ENCODE data around the gene CHRDL1. TPM values are rescaled to one million over a fixed set of nuclear protein-coding genes. Genes with fewer than 3 reads are reported as not detected.
"Not testable (repeated sequence)": the region's sequence is repeated elsewhere in the genome, so short reads cannot be mapped to it uniquely, and the experiment has no call there.

The CHRDL1 gene
- polyA plus RNA-seq, 2 donors, result 3.8 to 12.3 TPM

- Histone ChIP-seq H3K27me3 (ENCODE audit: control insufficient read depth in 1 of 2, insufficient read depth in 2 of 2, low read length in 2 of 2) (peaks cover 0 to 8% of the 10 kb centered on the region in 2 donors), H3K4me3 (ENCODE audit: low read depth in 1 of 2, low read length in 2 of 2) (no peak overlapping the region), H3K9me3 (ENCODE audit: control insufficient read depth in 2 of 2, insufficient read depth in 1 of 2, low read depth in 1 of 2, low read length in 1 of 2) (no peaks in the 10 kb centered on the region), H3K36me3 (ENCODE audit: control insufficient read depth in 2 of 2, insufficient read depth in 2 of 2, low read length in 1 of 2) (no peaks in the 10 kb centered on the region), H3K27ac (ENCODE audit: low read depth in 2 of 2, low read length in 1 of 2) (no peak overlapping the region), H3K4me1 (ENCODE audit: control insufficient read depth in 2 of 2, insufficient read depth in 2 of 2, low read length in 1 of 2) (no peaks in the 10 kb centered on the region)
- WGBS, 2 donors, result 53 to 62% methylated on average over 1 of the region's 1 CpG
Measured at GRCh38 chrX:110678591-110678990, 117.0 kb downstream of the CHRDL1 start.

GRCh38 chrX:110675886-110676285, 119.7 kb downstream of the CHRDL1 start:
- Histone ChIP-seq H3K36me3 (ENCODE audit: control insufficient read depth in 2 of 2, insufficient read depth in 2 of 2, low read length in 1 of 2) (no peaks in the 10 kb centered on the region), H3K9me3 (ENCODE audit: control insufficient read depth in 2 of 2, insufficient read depth in 1 of 2, low read depth in 1 of 2, low read length in 1 of 2) (no peaks in the 10 kb centered on the region), H3K27ac (ENCODE audit: low read depth in 2 of 2, low read length in 1 of 2) (no peak overlapping the region), H3K27me3 (ENCODE audit: control insufficient read depth in 1 of 2, insufficient read depth in 2 of 2, low read length in 2 of 2) (peaks cover 0 to 4% of the 10 kb centered on the region in 2 donors), H3K4me1 (ENCODE audit: control insufficient read depth in 2 of 2, insufficient read depth in 2 of 2, low read length in 1 of 2) (no peaks in the 10 kb centered on the region), H3K4me3 (ENCODE audit: low read depth in 1 of 2, low read length in 2 of 2) (no peak overlapping the region)
- WGBS, 2 donors, result 39 to 47% methylated on average over 1 of the region's 1 CpG

- Histone ChIP-seq H3K9me3 (ENCODE audit: control insufficient read depth in 2 of 2, insufficient read depth in 1 of 2, low read depth in 1 of 2, low read length in 1 of 2) (no peaks in the 10 kb centered on the region), H3K4me3 (ENCODE audit: low read depth in 1 of 2, low read length in 2 of 2) (no peak overlapping the region), H3K27ac (ENCODE audit: low read depth in 2 of 2, low read length in 1 of 2) (no peak overlapping the region), H3K4me1 (ENCODE audit: control insufficient read depth in 2 of 2, insufficient read depth in 2 of 2, low read length in 1 of 2) (no peaks in the 10 kb centered on the region), H3K27me3 (ENCODE audit: control insufficient read depth in 1 of 2, insufficient read depth in 2 of 2, low read length in 2 of 2) (no peaks in the 10 kb centered on the region), H3K36me3 (ENCODE audit: control insufficient read depth in 2 of 2, insufficient read depth in 2 of 2, low read length in 1 of 2) (no peaks in the 10 kb centered on the region)
- 71 to 76% methylated on average over 3 of the region's 3 CpGs for WGBS, 2 donors
Measured at GRCh38 chrX:110671068-110671803, 124.4 kb downstream of the CHRDL1 start.

GRCh38 chrX:110669572-110669971, 126.0 kb downstream of the CHRDL1 start:
- 25 to 39% methylated on average over 1 of the region's 1 CpG for WGBS, 2 donors
- H3K27ac ChIP-seq (ENCODE audit: low read depth in 2 of 2, low read length in 1 of 2), result no peak overlapping the region
- no peaks in the 10 kb centered on the region for H3K4me1 ChIP-seq (ENCODE audit: control insufficient read depth in 2 of 2, insufficient read depth in 2 of 2, low read length in 1 of 2)

DNA sequence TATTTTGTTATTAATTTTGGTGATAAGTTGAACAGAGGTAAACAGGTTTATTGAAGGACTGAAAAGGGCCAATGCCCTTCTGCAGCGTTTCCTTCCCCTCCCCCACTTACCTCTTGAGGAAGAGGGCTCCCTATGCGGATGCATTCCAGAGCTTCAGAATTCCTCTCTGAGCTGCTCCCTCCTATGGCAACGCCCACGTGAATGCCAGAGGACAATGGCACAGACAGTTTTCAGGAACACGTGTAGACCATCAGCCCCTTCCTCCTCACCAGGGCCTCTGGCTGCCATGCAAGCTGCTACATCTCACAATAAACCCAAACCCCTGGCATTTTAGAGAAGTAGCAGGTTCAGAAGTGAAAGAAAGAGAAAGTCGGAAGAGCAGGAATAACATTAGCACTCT, 127.9 kb downstream of the CHRDL1 start:
- Histone ChIP-seq H3K4me3 (ENCODE audit: low read depth in 1 of 2, low read length in 2 of 2) (no peak overlapping the region), H3K9me3 (ENCODE audit: control insufficient read depth in 2 of 2, insufficient read depth in 1 of 2, low read depth in 1 of 2, low read length in 1 of 2) (no peaks in the 10 kb centered on the region), H3K27me3 (ENCODE audit: control insufficient read depth in 1 of 2, insufficient read depth in 2 of 2, low read length in 2 of 2) (no peaks in the 10 kb centered on the region), H3K4me1 (ENCODE audit: control insufficient read depth in 2 of 2, insufficient read depth in 2 of 2, low read length in 1 of 2) (no peaks in the 10 kb centered on the region), H3K36me3 (ENCODE audit: control insufficient read depth in 2 of 2, insufficient read depth in 2 of 2, low read length in 1 of 2) (no peaks in the 10 kb centered on the region), H3K27ac (ENCODE audit: low read depth in 2 of 2, low read length in 1 of 2) (no peak overlapping the region)
- WGBS, 2 donors, result 26 to 34% methylated on average over 6 of the region's 6 CpGs

More at GRCh38 chrX:110669572-110669971, 126.0 kb downstream of the CHRDL1 start:
- no peak overlapping the region for H3K4me3 ChIP-seq (ENCODE audit: low read depth in 1 of 2, low read length in 2 of 2)
- no peaks in the 10 kb centered on the region for H3K9me3 ChIP-seq (ENCODE audit: control insufficient read depth in 2 of 2, insufficient read depth in 1 of 2, low read depth in 1 of 2, low read length in 1 of 2)
- no peaks in the 10 kb centered on the region for H3K36me3 ChIP-seq (ENCODE audit: control insufficient read depth in 2 of 2, insufficient read depth in 2 of 2, low read length in 1 of 2)
- H3K27me3 ChIP-seq (ENCODE audit: control insufficient read depth in 1 of 2, insufficient read depth in 2 of 2, low read length in 2 of 2), result no peaks in the 10 kb centered on the region

DNA sequence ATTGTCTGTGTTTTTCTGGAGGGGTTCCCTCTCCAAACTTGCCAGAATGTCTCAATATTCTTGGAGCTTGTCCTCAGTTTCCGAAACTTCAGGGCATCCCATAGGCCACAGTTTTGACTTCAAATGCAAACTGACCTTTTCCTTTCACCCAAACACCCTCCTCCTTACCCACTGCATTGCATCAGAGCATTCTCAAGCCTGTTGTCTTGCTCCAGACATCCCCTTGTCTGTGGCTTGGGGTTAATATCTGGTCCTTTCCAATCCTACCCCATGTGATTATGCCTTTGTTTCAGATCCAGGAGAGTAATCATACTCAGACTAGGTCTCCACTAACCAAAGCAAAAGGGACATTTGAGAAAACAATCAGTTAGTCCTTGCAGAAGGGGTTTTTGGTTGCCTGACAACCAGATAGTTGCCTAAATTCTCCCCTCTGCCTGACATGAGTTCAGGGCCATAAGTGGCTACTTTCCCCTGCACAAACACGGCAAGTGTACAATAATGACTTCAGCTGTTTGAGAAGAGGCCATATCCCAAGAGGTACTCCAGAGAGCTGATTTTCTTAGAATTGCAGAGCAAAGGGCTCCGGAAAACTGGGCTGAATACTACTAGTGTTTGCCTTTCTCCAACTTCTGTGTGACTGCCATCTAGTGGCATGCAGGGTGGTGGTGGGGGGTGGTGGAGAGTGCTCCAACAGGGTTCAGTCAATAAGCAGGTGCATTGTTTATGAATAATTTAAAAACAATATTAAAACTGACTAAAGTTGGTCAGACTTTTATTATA, 130.2 kb downstream of the CHRDL1 start:
- no peak overlapping the region for H3K27ac ChIP-seq (ENCODE audit: low read depth in 2 of 2, low read length in 1 of 2)
- H3K9me3 ChIP-seq (ENCODE audit: control insufficient read depth in 2 of 2, insufficient read depth in 1 of 2, low read depth in 1 of 2, low read length in 1 of 2), result no peaks in the 10 kb centered on the region
- 29 to 31% methylated on average over 3 of the region's 3 CpGs for WGBS, 2 donors

DNA sequence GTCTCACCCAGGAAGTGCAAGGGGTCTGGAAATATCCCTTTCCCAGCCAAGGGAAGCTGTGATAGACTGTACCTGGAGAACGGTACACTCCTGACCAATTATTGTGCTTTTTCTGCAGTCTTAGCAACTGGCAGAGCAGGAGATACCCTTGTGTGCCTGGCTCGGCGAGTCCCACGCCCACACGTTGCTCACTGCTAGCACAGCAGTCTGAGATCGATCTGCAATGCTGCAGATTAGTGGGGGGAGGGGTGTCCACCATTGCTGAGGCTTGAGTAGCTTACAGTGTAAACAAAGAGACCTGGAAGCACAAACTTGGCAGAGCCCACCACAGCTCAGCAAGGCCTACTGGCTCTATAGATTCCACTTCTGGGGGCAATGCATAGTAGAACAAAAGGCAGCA, 138.5 kb downstream of the CHRDL1 start:
- Histone ChIP-seq H3K4me3 (ENCODE audit: low read depth in 1 of 2, low read length in 2 of 2) (no peak overlapping the region), H3K27me3 (ENCODE audit: control insufficient read depth in 1 of 2, insufficient read depth in 2 of 2, low read length in 2 of 2) (no peaks in the 10 kb centered on the region), H3K36me3 (ENCODE audit: control insufficient read depth in 2 of 2, insufficient read depth in 2 of 2, low read length in 1 of 2) (no peaks in the 10 kb centered on the region), H3K4me1 (ENCODE audit: control insufficient read depth in 2 of 2, insufficient read depth in 2 of 2, low read length in 1 of 2) (no peaks in the 10 kb centered on the region), H3K9me3 (ENCODE audit: control insufficient read depth in 2 of 2, insufficient read depth in 1 of 2, low read depth in 1 of 2, low read length in 1 of 2) (peaks cover 0 to 4% of the 10 kb centered on the region in 2 donors), H3K27ac (ENCODE audit: low read depth in 2 of 2, low read length in 1 of 2) (no peak overlapping the region)
- WGBS, 2 donors, result 66 to 68% methylated on average over 6 of the region's 6 CpGs

More for the DNA sequence above, 130.2 kb downstream of the CHRDL1 start:
- no peaks in the 10 kb centered on the region for H3K36me3 ChIP-seq (ENCODE audit: control insufficient read depth in 2 of 2, insufficient read depth in 2 of 2, low read length in 1 of 2)
- no peak overlapping the region for H3K4me3 ChIP-seq (ENCODE audit: low read depth in 1 of 2, low read length in 2 of 2)
- H3K27me3 ChIP-seq (ENCODE audit: control insufficient read depth in 1 of 2, insufficient read depth in 2 of 2, low read length in 2 of 2), result no peaks in the 10 kb centered on the region
- no peaks in the 10 kb centered on the region for H3K4me1 ChIP-seq (ENCODE audit: control insufficient read depth in 2 of 2, insufficient read depth in 2 of 2, low read length in 1 of 2)

GRCh38 chrX:110654280-110654679, 141.3 kb downstream of the CHRDL1 start:
- H3K27ac ChIP-seq (ENCODE audit: low read depth in 2 of 2, low read length in 1 of 2); H3K27me3 ChIP-seq (ENCODE audit: control insufficient read depth in 1 of 2, insufficient read depth in 2 of 2, low read length in 2 of 2); H3K4me3 ChIP-seq (ENCODE audit: low read depth in 1 of 2, low read length in 2 of 2); H3K4me1 ChIP-seq (ENCODE audit: control insufficient read depth in 2 of 2, insufficient read depth in 2 of 2, low read length in 1 of 2); H3K9me3 ChIP-seq (ENCODE audit: control insufficient read depth in 2 of 2, insufficient read depth in 1 of 2, low read depth in 1 of 2, low read length in 1 of 2); H3K36me3 ChIP-seq (ENCODE audit: control insufficient read depth in 2 of 2, insufficient read depth in 2 of 2, low read length in 1 of 2): not testable (repeated sequence)

DNA sequence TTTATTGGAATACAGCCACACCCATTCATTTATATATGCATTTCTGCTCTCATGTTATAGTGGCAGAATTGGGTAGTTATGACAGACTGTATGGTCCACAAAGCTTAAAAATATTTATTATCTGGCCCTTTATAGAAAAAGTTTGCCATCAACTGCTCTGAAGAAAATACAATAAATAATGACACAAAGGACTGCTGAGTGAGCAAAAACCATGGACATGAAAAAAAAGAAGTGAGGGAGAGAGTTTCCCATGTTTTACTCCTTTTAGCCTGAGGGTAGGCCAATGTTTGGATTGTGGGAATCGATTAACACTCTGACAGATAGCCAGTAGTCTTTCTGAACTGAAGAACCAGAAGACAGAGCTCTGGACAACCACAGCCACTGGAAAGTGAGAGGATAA, 149.2 kb downstream of the CHRDL1 start:
- H3K4me3 ChIP-seq (ENCODE audit: low read depth in 1 of 2, low read length in 2 of 2), result no peak overlapping the region
- H3K27ac ChIP-seq (ENCODE audit: low read depth in 2 of 2, low read length in 1 of 2), result no peak overlapping the region
- no peaks in the 10 kb centered on the region for H3K27me3 ChIP-seq (ENCODE audit: control insufficient read depth in 1 of 2, insufficient read depth in 2 of 2, low read length in 2 of 2)
- no peaks in the 10 kb centered on the region for H3K9me3 ChIP-seq (ENCODE audit: control insufficient read depth in 2 of 2, insufficient read depth in 1 of 2, low read depth in 1 of 2, low read length in 1 of 2)
- 61 to 78% methylated on average over 1 of the region's 1 CpG for WGBS, 2 donors
- H3K36me3 ChIP-seq (ENCODE audit: control insufficient read depth in 2 of 2, insufficient read depth in 2 of 2, low read length in 1 of 2), result no peaks in the 10 kb centered on the region
- H3K4me1 ChIP-seq (ENCODE audit: control insufficient read depth in 2 of 2, insufficient read depth in 2 of 2, low read length in 1 of 2), result no peaks in the 10 kb centered on the region

Measured in esophagus (tissue), 2 donors.